ENCODE data around the gene CSNK1G1.

GRCh38 chr15:64127521-64128270, 228.3 kb downstream of the CSNK1G1 start:
- TF ChIP-seq, protein P1, sequence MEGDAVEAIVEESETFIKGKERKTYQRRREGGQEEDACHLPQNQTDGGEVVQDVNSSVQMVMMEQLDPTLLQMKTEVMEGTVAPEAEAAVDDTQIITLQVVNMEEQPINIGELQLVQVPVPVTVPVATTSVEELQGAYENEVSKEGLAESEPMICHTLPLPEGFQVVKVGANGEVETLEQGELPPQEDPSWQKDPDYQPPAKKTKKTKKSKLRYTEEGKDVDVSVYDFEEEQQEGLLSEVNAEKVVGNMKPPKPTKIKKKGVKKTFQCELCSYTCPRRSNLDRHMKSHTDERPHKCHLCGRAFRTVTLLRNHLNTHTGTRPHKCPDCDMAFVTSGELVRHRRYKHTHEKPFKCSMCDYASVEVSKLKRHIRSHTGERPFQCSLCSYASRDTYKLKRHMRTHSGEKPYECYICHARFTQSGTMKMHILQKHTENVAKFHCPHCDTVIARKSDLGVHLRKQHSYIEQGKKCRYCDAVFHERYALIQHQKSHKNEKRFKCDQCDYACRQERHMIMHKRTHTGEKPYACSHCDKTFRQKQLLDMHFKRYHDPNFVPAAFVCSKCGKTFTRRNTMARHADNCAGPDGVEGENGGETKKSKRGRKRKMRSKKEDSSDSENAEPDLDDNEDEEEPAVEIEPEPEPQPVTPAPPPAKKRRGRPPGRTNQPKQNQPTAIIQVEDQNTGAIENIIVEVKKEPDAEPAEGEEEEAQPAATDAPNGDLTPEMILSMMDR (IDR thresholded peaks at IDR 0.05) = no peak
- TF ChIP-seq, protein P2, sequence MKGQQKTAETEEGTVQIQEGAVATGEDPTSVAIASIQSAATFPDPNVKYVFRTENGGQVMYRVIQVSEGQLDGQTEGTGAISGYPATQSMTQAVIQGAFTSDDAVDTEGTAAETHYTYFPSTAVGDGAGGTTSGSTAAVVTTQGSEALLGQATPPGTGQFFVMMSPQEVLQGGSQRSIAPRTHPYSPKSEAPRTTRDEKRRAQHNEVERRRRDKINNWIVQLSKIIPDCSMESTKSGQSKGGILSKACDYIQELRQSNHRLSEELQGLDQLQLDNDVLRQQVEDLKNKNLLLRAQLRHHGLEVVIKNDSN (IDR thresholded peaks at IDR 0.05; ENCODE audit: borderline replicate concordance, low read depth) = no peak
- no peak for TF ChIP-seq TCF12 (IDR thresholded peaks at IDR 0.05)
- no peak for TF ChIP-seq TAF1 (IDR thresholded peaks at IDR 0.05; ENCODE audit: borderline replicate concordance, low read depth, low read length)
- TF ChIP-seq RAD21 (IDR thresholded peaks at IDR 0.05; ENCODE audit: low read length) = no peak
- no peak for TF ChIP-seq RCOR1 (IDR thresholded peaks at IDR 0.05; ENCODE audit: low read length)
- TF ChIP-seq EP300 (IDR thresholded peaks at IDR 0.05; ENCODE audit: borderline replicate concordance in 1 of 2, low read depth in 1 of 2, low read length in 1 of 2) = no peak
- TF ChIP-seq CHD2 (IDR thresholded peaks at IDR 0.05; ENCODE audit: low read length, partially characterized antibody) = no peak
- TF ChIP-seq POLR2AphosphoS5 (IDR thresholded peaks at IDR 0.05; ENCODE audit: low read depth, low read length) = no peak
- TF ChIP-seq, protein P3, sequence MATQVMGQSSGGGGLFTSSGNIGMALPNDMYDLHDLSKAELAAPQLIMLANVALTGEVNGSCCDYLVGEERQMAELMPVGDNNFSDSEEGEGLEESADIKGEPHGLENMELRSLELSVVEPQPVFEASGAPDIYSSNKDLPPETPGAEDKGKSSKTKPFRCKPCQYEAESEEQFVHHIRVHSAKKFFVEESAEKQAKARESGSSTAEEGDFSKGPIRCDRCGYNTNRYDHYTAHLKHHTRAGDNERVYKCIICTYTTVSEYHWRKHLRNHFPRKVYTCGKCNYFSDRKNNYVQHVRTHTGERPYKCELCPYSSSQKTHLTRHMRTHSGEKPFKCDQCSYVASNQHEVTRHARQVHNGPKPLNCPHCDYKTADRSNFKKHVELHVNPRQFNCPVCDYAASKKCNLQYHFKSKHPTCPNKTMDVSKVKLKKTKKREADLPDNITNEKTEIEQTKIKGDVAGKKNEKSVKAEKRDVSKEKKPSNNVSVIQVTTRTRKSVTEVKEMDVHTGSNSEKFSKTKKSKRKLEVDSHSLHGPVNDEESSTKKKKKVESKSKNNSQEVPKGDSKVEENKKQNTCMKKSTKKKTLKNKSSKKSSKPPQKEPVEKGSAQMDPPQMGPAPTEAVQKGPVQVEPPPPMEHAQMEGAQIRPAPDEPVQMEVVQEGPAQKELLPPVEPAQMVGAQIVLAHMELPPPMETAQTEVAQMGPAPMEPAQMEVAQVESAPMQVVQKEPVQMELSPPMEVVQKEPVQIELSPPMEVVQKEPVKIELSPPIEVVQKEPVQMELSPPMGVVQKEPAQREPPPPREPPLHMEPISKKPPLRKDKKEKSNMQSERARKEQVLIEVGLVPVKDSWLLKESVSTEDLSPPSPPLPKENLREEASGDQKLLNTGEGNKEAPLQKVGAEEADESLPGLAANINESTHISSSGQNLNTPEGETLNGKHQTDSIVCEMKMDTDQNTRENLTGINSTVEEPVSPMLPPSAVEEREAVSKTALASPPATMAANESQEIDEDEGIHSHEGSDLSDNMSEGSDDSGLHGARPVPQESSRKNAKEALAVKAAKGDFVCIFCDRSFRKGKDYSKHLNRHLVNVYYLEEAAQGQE (IDR thresholded peaks at IDR 0.05; ENCODE audit: low read depth, low read length) = no peak
- no peak for TF ChIP-seq USF2 (IDR thresholded peaks at IDR 0.05; ENCODE audit: borderline replicate concordance, low read depth, low read length)
- TF ChIP-seq GABPA (IDR thresholded peaks at IDR 0.05; ENCODE audit: low read depth) = no peak

Measured in SK-N-SH (cell line).